KOPT-K1 (cell line): ENCODE measurements around the gene PRKAB1.

Experiments
- H3K27ac ChIP-seq: fragments of 200-600 bp; sonication (generic); 2 replicates; pipeline ENCODE4 v1.5.1; 2016; ENCODE audit warnings: antibody characterized with exemption, mild to moderate bottlenecking, low read depth, low read length; ENCODE audit not compliant: poor library complexity, severe bottlenecking
- H3K36me3 ChIP-seq: fragments of 200-600 bp; sonication (generic); 2 replicates; pipeline ENCODE4 v1.5.1; 2017; ENCODE audit warnings: antibody characterized with exemption, mild to moderate bottlenecking, low read length, moderate library complexity; ENCODE audit not compliant: insufficient read depth
- H3K9me3 ChIP-seq: fragments of 200-600 bp; sonication (generic); 2 replicates; pipeline ENCODE4 v1.5.1; 2017; ENCODE audit warnings: antibody characterized with exemption, low read length, mild to moderate bottlenecking; ENCODE audit not compliant: insufficient read depth, poor library complexity, severe bottlenecking

Gene PRKAB1

GRCh38 chr12:119686355-119686754, 18.4 kb downstream of the PRKAB1 start:
- Histone ChIP-seq H3K36me3 (peaks cover 100% of the 10 kb centered on the region), H3K9me3 (no peaks in the 10 kb centered on the region), H3K27ac (no peak overlapping the region)

- H3K9me3 ChIP-seq, result no peaks in the 10 kb centered on the region
- H3K36me3 ChIP-seq, result peaks cover 100% of the 10 kb centered on the region
- H3K27ac ChIP-seq, result no peak overlapping the region
Observed at GRCh38 chr12:119686776-119687175, 18.8 kb downstream of the PRKAB1 start.

- Histone ChIP-seq H3K9me3 (no peaks in the 10 kb centered on the region), H3K36me3 (peaks cover 100% of the 10 kb centered on the region), H3K27ac (no peak overlapping the region)
Observed at GRCh38 chr12:119687406-119687805, 19.5 kb downstream of the PRKAB1 start.

GRCh38 chr12:119687879-119688278, 19.9 kb downstream of the PRKAB1 start:
- H3K36me3 ChIP-seq, result peaks cover 100% of the 10 kb centered on the region
- no peak overlapping the region for H3K27ac ChIP-seq
- H3K9me3 ChIP-seq, result no peaks in the 10 kb centered on the region

GRCh38 chr12:119689935-119690500, 22.1 kb downstream of the PRKAB1 start:
- H3K36me3 ChIP-seq, result peaks cover 99% of the 10 kb centered on the region
- no peaks in the 10 kb centered on the region for H3K9me3 ChIP-seq
- no peak overlapping the region for H3K27ac ChIP-seq

- Histone ChIP-seq H3K9me3 (no peaks in the 10 kb centered on the region), H3K36me3 (peaks cover 99% of the 10 kb centered on the region), H3K27ac (no peak overlapping the region)
Observed at GRCh38 chr12:119691202-119691810, 23.4 kb downstream of the PRKAB1 start.

GRCh38 chr12:119692410-119692809, 24.5 kb downstream of the PRKAB1 start:
- Histone ChIP-seq H3K36me3 (peaks cover 99% of the 10 kb centered on the region), H3K9me3 (no peaks in the 10 kb centered on the region), H3K27ac (no peak overlapping the region)

GRCh38 chr12:119692997-119693396, 25.1 kb downstream of the PRKAB1 start:
- Histone ChIP-seq H3K9me3 (no peaks in the 10 kb centered on the region), H3K27ac (no peak overlapping the region), H3K36me3 (peaks cover 99% of the 10 kb centered on the region)

- peaks cover 97% of the 10 kb centered on the region for H3K36me3 ChIP-seq
- H3K9me3 ChIP-seq, result no peaks in the 10 kb centered on the region
- H3K27ac ChIP-seq, result no peak overlapping the region
Observed at GRCh38 chr12:119693511-119693910, 25.6 kb downstream of the PRKAB1 start.

GRCh38 chr12:119694111-119694510, 26.2 kb downstream of the PRKAB1 start:
- peaks cover 97% of the 10 kb centered on the region for H3K36me3 ChIP-seq
- H3K27ac ChIP-seq, result no peak overlapping the region
- H3K9me3 ChIP-seq, result no peaks in the 10 kb centered on the region

GRCh38 chr12:119695034-119695433, 27.1 kb downstream of the PRKAB1 start:
- H3K36me3 ChIP-seq, result peaks cover 97% of the 10 kb centered on the region
- H3K9me3 ChIP-seq, result no peaks in the 10 kb centered on the region
- no peak overlapping the region for H3K27ac ChIP-seq

- no peaks in the 10 kb centered on the region for H3K9me3 ChIP-seq
- H3K36me3 ChIP-seq, result peaks cover 95% of the 10 kb centered on the region
- H3K27ac ChIP-seq, result no peak overlapping the region
Observed at GRCh38 chr12:119696943-119697342, 29.0 kb downstream of the PRKAB1 start.

- H3K9me3 ChIP-seq, result no peaks in the 10 kb centered on the region
- H3K27ac ChIP-seq, result no peak overlapping the region
- H3K36me3 ChIP-seq, result peaks cover 95% of the 10 kb centered on the region
Observed at GRCh38 chr12:119699199-119699760, 31.3 kb downstream of the PRKAB1 start.

GRCh38 chr12:119700078-119700477, 32.1 kb downstream of the PRKAB1 start:
- H3K36me3 ChIP-seq, result peaks cover 96% of the 10 kb centered on the region

GRCh38 chr12:119704065-119704747, 36.3 kb downstream of the PRKAB1 start:
- Histone ChIP-seq H3K36me3 (peaks cover 96% of the 10 kb centered on the region), H3K27ac (no peak overlapping the region), H3K9me3 (no peaks in the 10 kb centered on the region)

More at GRCh38 chr12:119700078-119700477, 32.1 kb downstream of the PRKAB1 start:
- Histone ChIP-seq H3K9me3 (no peaks in the 10 kb centered on the region), H3K27ac (no peak overlapping the region)
